Ishikawa (cell line): Measurements from ENCODE around the gene TMEM115.
A peak's percentile ranks its signal among the peaks of the same experiment; 100 is the strongest.

Experiments
- CEBPB ChIP-seq: IDR thresholded peaks from 2 replicates; pipeline ENCODE4 v1.6.1; 2012
- CREB1 ChIP-seq: IDR thresholded peaks from 2 replicates; pipeline ENCODE4 v1.6.1; 2012; ENCODE audit warnings: low read depth
- EGR1 ChIP-seq: IDR thresholded peaks from 2 replicates; pipeline ENCODE4 v1.6.1; 2012
- EP300 ChIP-seq: IDR thresholded peaks from 2 replicates; pipeline ENCODE4 v1.6.1; 2012; ENCODE audit warnings: borderline replicate concordance
- FOXM1 ChIP-seq: IDR thresholded peaks from 2 replicates; pipeline ENCODE4 v1.6.1; 2012; ENCODE audit warnings: low read depth, borderline replicate concordance
- NFIC ChIP-seq: IDR thresholded peaks from 2 replicates; pipeline ENCODE4 v1.6.1; 2012
- RAD21 ChIP-seq: IDR thresholded peaks from 2 replicates; pipeline ENCODE4 v1.6.1; 2012; ENCODE audit warnings: low read depth
- TAF1 ChIP-seq: IDR thresholded peaks from 2 replicates; pipeline ENCODE4 v1.6.1; 2012; ENCODE audit warnings: low read depth, mild to moderate bottlenecking
- TCF12 ChIP-seq: IDR thresholded peaks from 2 replicates; pipeline ENCODE4 v1.6.1; 2012; ENCODE audit warnings: low read depth
- TEAD4 ChIP-seq: IDR thresholded peaks from 2 replicates; pipeline ENCODE4 v1.6.1; 2012
- YY1 ChIP-seq: IDR thresholded peaks from 2 replicates; pipeline ENCODE4 v1.6.1; 2012; ENCODE audit warnings: low read depth
- ZBTB7A ChIP-seq: IDR thresholded peaks from 2 replicates; pipeline ENCODE4 v1.6.1; 2012; ENCODE audit warnings: low read depth
- TF ChIP-seq, protein P1 (sequence below): IDR thresholded peaks from 2 replicates; pipeline ENCODE4 v1.6.1; 2012
- TF ChIP-seq, protein P2 (sequence below): IDR thresholded peaks from 2 replicates; pipeline ENCODE4 v1.6.1; 2012
- TF ChIP-seq, protein P3 (sequence below): IDR thresholded peaks from 2 replicates; pipeline ENCODE4 v1.6.1; 2012; ENCODE audit warnings: low read depth, mild to moderate bottlenecking

The TMEM115 gene

DNA sequence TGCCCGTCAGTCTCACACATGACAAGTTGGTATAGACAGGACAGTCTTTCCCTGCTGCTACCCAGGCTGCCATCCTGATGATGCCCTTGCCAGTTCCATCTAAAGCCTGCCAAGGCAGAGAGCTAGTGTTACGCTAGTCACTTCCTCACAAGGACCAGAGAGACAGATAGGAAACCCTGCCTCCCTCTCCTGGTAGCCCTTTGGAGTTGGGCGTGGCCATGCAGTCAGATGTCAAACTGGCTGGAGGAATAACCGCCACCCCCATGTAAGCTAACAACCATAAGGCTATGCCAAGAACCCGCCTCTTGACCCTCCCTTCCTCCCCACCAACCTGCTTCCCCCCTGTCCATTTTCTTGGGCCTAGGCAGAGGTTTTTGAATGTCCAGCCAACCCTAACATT, 2.8 kb downstream of the TMEM115 start:
- TF ChIP-seq, protein P1, sequence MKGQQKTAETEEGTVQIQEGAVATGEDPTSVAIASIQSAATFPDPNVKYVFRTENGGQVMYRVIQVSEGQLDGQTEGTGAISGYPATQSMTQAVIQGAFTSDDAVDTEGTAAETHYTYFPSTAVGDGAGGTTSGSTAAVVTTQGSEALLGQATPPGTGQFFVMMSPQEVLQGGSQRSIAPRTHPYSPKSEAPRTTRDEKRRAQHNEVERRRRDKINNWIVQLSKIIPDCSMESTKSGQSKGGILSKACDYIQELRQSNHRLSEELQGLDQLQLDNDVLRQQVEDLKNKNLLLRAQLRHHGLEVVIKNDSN: no peak
- TF ChIP-seq EGR1: no peak
- no peak for TF ChIP-seq YY1
- TF ChIP-seq NFIC: no peak

DNA sequence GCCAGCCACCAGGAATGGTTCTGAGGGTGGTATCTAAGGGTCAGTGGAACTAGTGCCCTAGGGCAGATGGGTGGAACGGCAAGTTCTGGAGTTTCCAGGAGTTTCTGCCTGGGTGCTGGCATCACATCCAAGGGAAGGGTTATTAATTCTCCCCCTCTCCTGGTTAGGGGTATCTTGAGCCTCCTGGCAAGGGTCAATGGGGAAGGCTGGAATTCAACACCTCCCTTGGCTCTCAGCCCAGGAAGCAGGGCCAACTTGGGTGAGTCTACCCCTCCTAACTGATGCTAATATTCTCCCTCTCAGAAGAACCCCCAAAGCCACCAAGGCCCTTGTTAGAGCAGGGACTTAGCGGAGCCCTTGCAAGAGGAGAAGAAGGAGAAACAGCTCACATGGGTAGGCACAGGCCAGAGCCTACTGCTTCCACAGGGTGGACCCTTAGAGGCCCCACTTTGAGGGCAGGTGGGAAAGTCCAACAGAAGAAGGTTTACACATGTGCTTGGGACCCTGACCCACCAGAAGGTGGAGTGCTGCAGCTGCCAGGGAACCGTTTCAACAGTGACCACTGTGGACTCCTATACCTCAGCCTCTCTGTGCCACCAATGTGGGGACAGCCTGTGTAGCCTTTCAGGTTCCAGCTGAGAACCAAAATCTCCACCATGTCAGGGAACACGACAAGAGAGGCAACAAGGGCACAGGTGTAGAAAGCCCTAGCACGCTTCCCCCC, 3.3 kb downstream of the TMEM115 start:
- TF ChIP-seq, protein P2, sequence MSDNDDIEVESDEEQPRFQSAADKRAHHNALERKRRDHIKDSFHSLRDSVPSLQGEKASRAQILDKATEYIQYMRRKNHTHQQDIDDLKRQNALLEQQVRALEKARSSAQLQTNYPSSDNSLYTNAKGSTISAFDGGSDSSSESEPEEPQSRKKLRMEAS: no peak
- peak; percentile 27; the same call in 1 of the 2 replicates for TF ChIP-seq NFIC
- no peak for TF ChIP-seq EGR1
- TF ChIP-seq CREB1: no peak
- no peak for TF ChIP-seq ZBTB7A
- TF ChIP-seq CEBPB: no peak
- TF ChIP-seq, protein P3, sequence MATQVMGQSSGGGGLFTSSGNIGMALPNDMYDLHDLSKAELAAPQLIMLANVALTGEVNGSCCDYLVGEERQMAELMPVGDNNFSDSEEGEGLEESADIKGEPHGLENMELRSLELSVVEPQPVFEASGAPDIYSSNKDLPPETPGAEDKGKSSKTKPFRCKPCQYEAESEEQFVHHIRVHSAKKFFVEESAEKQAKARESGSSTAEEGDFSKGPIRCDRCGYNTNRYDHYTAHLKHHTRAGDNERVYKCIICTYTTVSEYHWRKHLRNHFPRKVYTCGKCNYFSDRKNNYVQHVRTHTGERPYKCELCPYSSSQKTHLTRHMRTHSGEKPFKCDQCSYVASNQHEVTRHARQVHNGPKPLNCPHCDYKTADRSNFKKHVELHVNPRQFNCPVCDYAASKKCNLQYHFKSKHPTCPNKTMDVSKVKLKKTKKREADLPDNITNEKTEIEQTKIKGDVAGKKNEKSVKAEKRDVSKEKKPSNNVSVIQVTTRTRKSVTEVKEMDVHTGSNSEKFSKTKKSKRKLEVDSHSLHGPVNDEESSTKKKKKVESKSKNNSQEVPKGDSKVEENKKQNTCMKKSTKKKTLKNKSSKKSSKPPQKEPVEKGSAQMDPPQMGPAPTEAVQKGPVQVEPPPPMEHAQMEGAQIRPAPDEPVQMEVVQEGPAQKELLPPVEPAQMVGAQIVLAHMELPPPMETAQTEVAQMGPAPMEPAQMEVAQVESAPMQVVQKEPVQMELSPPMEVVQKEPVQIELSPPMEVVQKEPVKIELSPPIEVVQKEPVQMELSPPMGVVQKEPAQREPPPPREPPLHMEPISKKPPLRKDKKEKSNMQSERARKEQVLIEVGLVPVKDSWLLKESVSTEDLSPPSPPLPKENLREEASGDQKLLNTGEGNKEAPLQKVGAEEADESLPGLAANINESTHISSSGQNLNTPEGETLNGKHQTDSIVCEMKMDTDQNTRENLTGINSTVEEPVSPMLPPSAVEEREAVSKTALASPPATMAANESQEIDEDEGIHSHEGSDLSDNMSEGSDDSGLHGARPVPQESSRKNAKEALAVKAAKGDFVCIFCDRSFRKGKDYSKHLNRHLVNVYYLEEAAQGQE: no peak
- no peak for TF ChIP-seq TEAD4

DNA sequence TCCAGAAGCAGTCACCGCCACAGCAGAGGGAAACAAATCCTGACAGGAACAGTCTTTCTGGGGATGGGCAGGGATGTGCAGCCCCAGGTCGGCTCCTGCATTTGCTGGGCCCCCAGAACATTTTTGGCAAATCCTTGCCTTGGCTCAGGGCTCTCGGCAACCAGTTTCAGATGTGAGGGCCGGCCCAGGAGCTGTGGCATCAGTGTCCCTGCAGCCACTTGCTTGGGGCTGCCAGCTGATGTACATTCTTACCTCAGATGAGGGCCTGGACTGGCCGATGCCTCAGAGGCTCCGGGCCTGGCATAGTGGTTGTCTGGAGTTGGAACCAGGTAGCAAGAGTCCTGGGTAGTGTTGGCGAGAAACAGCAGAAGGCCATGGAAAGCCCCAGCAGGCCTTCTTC, 4.5 kb downstream of the TMEM115 start:
- TF ChIP-seq, protein P1: no peak
- TF ChIP-seq FOXM1: no peak
- TF ChIP-seq NFIC: no peak
- no peak for TF ChIP-seq EGR1
- TF ChIP-seq, protein P3: no peak
- no peak for TF ChIP-seq TAF1
- no peak for TF ChIP-seq YY1
- no peak for TF ChIP-seq ZBTB7A
- no peak for TF ChIP-seq EP300
- no peak for TF ChIP-seq RAD21
- no peak for TF ChIP-seq TCF12
- TF ChIP-seq CEBPB: no peak
- TF ChIP-seq, protein P2: no peak
- no peak for TF ChIP-seq CREB1
- no peak for TF ChIP-seq TEAD4

DNA sequence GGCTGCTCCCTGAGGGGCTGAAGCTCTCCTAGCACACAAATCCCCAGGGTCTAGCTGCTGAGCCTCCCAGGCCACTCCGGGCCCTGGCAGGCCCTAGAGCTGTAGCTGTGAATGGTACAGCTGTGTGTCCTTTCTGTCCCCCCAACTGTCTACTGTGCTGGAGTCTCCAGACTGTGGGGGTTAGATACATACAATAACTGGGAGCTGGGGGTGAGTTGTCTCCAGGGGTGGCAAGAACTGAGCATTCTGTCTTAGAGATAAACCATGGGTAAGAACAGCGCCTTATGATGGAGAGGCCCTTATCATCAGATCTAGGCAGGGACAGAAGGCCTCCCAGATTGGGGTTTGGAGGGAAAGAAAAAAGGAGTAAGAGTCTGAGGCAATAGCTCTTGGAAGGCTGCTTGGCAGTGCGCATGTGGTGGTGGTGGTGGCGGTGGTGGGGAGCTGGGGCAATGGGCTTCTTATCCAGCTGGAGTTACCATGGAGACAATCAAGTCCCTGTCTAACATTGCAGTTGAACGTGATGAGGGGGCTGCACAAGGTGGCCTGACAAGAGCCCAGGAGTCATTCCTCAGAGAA, 5.0 kb downstream of the TMEM115 start:
- TF ChIP-seq, protein P3: no peak
- TF ChIP-seq ZBTB7A (no peak), EP300 (no peak), CREB1 (no peak), TEAD4 (no peak), YY1 (no peak), CEBPB (no peak)
- TF ChIP-seq, protein P2: no peak
